AG08395 (cell line): Measurements from ENCODE around the gene ALDH16A1.
"Not testable (repeated sequence)": the region's sequence is repeated elsewhere in the genome, so short reads cannot be mapped to it uniquely, and the experiment has no call there.

ENCODE experiments used
- DNase-seq: peaks from one replicate; pipeline ENCODE4 v3.0.0; 2012; ENCODE audit warnings: mixed read lengths, low spot score

The ALDH16A1 gene

DNA sequence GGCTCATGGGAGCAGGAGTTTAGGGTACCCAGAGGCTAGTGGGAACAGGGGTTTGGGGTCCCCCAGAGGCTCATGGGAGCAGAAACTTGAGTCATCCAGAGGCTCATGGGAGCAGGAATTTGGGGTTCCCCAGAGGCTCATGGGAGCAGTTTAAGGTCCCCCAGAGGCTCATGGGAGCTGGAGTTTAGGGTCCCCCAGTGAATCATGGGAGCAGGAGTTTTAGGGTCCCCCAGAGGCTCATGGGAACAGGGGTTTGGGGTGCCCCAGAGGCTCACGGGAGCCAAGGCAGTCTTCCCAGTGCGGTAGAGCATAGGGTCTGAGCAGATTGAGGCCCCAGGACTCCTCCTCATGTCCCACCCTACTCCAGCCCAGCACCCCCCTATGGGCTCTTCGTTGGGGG, 12.3 kb downstream of the ALDH16A1 start:
- DNase-seq: no peak

DNA sequence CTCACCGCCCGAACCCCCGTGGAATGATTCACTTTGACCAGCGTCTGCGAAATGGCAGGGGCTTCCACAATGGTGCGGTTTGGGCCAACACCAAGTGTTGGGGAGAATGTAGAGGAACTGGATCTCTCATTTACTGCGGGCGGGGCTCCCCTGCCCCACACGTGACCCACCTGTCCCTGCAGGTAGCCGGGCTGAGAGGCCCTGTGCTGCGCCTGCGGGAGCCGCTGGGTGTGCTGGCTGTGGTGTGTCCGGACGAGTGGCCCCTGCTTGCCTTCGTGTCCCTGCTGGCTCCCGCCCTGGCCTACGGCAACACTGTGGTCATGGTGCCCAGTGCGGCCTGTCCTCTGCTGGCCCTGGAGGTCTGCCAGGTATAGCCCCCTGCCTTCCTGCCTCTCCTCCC, 15.2 kb downstream of the ALDH16A1 start:
- DNase-seq: no peak

DNA sequence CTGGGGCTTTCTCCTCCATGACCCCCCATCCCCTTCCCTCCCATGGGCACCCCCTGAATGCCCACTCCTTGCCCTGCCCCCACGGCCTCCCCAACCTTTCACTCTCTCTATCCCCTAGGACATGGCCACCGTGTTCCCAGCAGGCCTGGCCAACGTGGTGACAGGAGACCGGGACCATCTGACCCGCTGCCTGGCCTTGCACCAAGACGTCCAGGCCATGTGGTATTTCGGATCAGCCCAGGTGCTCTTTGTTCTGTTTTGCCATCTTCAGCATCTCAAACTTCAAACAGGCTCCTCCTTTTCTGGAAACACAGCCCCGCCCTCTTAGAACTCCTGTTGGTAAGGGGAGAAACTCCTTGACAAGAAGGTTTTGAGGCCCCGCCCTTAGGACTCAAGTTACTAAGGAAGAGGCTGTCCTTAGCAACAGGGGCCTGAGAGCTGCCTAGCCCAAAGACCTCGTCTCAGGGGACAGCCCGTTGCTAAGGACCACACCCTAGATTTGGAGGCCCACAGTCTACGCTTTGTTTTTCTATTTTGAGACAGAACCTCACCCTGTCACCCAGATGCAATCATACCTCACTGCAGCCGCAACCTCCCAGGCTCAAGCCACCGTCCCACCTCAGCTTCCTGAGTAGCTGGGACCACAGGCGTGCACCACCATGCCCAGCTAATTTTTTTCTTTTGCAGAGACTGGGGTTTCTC, 15.9 kb downstream of the ALDH16A1 start:
- peak; percentile 72 for DNase-seq

DNA sequence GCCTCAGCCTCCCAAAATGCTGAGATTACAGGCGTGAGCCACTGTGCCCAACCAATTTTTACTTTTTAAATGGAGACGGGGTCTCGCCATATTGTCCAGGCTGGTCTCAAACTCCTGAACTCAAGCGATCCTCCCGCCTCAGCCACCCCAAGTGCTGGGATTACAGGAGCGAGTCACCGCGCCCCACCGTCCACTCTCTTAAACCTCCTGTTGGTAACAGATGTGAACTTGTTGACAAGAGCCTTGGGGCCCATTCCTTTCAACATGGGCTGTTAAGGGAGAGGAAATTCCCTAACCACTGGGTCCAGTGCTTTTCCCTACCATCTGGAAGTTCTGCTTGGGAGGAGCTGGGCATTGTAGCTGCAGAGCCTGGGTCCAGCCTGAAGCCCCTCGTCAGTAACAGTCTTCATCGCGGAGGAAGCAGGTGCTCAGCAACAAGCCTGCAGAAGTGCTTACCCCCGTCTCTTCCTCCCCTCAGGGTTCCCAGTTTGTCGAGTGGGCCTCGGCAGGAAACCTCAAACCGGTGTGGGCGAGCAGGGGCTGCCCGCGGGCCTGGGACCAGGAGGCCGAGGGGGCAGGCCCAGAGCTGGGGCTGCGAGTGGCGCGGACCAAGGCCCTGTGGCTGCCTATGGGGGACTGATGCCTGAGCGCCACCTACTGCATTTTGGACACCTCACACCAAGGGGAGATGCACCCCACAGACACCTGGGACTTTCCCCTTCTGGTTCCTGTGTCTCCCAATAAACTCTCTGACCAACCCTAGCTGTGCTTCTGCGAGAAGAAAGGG, 17.0 kb downstream of the ALDH16A1 start:
- peak; percentile 22 for DNase-seq

DNA sequence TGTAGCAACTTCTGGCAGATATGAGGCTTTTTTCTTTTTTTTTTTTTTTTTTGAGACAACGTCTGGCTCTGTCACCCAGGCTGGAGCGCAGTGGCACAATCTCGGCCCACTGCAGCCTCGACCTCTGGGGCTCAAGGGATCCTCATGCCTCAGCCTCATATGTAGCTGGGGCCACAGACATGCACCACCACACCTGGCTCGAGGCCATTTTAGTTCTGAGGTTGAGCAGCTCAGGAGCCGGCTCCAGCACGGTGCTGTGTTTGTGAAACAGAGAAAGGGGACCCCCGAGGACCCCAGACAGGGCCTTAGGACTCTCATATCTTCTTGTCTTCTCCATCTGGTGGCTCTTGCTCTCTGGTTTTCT, 17.6 kb downstream of the ALDH16A1 start:
- no peak for DNase-seq

DNA sequence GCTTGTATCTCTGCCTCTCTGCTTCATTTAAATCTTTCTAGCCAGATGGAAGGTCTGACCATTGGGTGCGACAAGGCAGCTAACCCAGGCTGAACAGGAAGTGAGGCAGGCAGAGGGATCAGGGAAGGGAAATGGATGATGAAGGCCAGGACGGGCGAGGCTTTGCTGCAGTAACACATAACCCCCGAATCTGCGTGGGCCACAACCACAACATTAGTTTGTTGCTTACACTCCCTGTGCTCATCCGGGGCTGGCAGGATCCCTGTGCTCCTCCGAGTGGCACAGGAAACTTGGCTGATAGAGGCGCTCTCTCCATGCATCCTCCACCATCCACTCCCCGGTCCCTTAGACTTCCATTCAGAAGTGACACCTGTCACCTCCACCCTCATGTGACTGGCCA, 19.9 kb downstream of the ALDH16A1 start:
- DNase-seq: no peak

DNA sequence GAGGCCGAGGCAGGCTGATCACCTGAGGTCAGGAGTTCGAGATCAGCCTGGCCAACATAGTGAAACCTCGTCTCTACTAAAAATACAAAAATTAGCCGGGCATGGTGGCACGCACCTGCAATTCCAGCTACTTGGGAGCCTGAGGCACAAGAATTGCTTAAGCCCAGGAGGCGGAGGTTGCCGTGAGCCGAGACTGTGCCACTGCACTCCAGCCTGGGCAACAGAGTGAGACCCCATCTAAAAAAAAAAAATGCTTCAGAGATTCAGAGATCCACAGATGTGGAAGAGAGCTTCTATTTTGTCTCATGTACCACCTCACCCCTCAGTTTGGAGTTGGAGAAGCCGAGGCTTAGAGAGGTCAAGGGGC, 20.5 kb downstream of the ALDH16A1 start:
- DNase-seq: not testable (repeated sequence)

DNA sequence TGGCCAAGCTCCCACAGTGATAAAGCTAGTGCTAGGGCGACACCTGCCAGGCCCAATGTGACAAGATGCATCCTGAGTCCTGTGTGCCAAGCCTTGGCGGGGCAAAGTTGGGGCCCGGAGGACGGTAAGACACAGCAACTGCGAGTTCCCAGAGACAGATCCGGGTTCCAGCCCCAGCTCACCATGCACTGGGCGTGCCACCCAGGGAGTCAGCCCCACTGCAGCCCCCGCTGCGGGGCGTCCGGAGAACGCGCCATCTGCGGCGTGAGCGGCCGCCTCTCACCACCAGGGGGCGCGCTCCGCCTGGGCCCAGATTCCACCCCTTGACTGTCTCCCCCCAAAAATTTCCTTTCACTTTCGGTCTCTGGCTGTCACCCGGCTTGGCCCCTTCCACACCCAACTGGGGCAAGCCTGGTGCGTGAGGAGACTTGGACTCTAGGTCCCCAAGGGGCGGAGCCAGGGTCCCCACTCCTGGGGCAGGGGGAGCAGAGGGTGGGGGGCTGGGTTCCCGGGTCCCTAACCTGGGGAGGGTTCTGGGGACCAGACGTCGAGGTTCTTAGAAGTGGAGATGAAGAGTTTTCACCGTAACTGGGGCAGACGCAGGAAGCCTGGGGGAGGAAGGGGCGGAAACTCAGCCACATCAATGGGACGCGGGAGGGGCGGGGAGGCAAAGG, 21.0 kb downstream of the ALDH16A1 start, which contains the start of gene FLT3LG:
TSS of gene FLT3LG (plus strand) at position 348 of the 674 bp plus-strand sequence. CDS start 425 bp downstream, outside the sequence.
- peak; percentile 93 for DNase-seq

DNA sequence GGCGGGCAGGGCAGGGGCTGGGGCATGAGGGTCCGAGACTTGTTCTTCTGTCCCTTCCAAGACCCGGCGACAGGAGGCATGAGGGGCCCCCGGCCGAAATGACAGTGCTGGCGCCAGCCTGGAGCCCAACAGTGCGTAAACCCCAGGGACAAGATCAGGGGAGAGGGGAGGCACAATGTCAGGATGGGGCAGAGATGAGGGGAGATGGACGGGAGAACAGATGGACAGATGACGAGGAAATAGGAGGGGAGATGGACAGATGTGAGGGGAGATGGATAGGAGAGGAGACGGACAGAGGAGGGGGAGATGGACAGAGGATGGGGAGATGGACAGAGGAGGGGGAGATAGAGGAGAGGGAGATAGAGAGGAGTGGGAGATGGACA, 21.5 kb downstream of the ALDH16A1 start:
- DNase-seq: no peak

DNA sequence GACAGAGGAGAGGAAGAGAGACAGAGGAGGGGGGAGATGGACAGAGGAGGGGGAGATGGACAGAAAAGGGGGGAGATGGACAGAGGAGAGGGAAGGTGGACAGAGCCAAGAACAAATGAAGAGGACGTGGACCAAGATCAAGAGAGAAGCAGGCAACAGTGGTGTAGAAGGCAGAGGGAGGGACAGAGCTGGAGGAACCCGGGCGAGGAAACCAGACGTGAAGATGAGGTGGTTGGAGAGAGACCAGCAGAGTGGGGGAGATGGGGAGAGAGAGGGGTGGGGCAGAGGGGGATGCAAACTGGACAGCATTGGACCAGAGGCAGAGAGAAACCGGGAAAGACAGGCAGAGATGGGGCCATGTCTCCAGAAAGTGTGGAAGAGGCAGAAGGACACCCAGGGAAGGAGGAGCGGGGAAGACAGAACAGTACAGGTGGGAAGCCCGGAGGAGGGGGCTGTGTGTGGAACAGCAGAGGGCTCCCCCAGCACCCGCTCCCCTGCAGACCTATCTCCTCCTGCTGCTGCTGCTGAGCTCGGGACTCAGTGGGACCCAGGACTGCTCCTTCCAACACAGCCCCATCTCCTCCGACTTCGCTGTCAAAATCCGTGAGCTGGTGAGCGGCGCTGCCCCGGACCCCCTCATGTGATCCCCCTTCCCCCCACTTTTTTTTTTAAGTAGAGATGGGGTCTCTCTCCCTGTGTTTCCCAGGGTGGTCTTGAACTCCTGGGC, 22.3 kb downstream of the ALDH16A1 start:
- DNase-seq: peak; percentile 33

DNA sequence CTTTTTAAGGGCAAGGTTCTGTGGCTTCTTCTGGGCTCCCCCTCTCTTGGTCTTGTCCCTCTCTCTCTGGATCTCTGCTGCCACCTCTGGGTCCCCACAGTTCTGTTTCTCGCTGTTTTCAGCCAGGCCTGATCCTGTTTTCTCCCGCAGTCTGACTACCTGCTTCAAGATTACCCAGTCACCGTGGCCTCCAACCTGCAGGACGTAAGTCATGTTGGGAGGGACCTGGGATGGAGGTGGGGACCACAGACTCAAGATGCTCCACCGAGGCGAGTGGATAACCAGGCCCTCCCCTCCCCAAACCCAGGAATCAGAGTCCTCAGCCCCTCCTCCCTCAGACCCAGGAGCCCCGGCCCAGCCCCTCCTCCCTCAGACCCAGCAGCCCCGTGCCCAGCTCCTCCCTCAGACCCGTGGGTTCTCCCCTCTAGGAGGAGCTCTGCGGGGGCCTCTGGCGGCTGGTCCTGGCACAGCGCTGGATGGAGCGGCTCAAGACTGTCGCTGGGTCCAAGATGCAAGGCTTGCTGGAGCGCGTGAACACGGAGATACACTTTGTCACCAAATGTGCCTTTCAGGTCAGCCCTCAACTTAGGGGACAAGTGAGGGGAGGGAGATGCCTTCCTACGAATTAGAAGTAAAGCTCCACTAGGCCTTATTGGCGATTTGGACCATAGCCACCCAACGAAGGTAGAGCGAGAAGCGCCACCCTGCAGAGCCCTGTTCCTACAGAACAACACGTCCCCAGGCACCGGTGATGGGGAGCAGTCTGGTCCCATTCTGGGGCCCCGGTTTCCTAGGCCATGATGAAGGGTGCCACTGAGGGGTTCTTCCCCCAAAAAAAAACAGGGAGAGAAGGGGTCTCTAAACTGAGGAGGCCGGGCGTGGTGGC, 23.2 kb downstream of the ALDH16A1 start:
- DNase-seq: peak; percentile 60

DNA sequence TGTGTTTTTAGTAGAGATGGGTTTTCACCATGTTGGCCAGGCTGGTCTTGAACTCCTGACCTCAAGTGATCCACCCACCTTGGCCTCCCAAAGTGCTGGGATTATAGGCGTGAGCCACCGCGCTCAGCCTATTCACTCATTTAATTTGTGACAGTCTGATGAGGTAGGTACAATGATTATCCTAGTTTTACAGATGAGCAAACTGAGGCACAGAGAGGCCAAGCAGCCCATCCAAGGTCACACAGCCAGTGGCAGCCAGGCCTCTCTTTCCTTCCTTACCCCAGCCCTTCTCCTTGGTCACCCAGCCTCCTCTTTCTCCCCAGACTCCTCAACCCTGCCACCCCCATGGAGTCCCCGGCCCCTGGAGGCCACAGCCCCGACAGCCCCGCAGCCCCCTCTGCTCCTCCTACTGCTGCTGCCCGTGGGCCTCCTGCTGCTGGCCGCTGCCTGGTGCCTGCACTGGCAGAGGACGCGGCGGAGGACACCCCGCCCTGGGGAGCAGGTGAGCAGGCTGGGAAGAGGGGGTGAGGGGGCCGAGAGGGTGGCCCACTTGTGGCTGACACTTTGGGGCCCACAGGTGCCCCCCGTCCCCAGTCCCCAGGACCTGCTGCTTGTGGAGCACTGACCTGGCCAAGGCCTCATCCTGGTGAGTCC, 27.1 kb downstream of the ALDH16A1 start:
- no peak for DNase-seq

DNA sequence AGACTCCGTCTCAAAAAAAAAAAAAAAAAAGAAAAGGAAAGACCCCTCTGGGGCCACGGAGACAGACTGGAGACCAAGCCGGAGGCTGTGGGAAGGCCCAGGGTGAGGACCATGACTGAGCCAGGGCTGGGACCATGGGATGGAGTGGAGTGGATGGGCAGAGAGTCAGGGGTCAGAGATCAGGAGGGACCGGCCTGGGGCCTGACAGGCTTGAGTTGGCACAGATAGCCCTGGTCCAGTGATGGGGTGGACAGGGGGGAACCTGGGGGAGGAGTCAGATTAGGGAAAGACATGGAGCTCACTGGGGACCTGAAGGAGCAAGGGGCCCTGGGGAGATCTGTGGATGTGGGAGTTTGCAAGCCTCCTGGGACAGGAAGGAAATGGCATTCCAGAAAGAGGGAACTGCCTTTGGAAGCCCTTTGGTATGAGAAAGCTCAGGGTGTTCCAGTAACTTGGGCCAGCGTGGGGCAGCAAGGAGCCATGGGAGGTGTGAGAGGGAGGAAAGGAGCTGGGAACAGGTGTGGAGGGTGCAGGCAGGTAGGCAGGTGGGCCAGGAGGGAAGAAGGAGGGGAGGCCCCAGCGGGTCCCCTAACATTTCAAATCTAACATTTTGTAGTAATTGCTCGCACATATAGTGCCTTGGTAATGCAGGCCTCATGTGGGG, 28.1 kb downstream of the ALDH16A1 start:
- no peak for DNase-seq

DNA sequence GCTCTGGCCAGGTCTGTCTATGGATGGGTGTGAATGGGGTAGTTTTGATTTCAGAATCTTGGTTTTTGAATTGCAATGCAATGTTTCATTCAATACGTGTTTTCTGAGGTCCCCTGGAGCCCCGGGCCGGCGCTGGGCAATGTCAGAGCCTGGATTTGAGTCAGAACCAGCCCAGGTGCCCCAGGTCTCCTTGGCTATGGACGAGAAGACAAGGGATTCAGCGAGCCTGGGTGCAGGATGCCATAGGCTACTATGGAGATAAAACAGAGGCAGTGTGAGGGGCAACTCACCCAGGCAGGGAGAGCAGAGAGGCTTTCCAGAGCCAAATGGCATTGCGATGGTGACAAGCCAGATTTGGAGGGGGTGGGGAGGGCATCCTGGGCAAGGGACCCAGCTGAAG, 33.2 kb downstream of the ALDH16A1 start:
- no peak for DNase-seq

DNA sequence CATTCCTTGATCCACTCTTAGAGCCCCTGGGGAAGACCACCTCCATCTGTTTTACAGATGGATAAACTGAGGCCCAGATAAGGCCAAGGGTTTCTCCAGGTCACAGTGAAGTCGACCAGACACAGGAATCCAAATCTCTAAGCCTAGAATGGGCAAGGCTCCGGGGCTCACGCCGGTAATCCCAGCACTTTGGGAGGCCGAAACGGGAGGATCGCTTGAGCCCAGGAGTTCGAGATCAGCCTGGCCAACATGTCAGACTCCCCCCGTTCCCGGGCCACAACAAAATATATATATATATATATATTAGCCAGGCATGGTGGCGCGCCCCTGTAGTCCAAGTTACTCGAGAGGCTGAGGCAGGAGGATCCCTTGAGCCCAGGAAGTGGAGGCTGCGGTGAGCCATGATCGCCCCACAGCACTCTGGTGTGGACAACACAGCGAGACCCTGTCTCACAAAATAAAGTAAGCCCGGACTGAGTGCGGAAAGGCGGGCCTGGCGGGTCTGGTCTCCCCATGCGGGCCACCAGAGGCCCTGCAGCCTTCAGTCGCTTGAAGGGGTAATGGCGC, 33.8 kb downstream of the ALDH16A1 start:
- DNase-seq: no peak

DNA sequence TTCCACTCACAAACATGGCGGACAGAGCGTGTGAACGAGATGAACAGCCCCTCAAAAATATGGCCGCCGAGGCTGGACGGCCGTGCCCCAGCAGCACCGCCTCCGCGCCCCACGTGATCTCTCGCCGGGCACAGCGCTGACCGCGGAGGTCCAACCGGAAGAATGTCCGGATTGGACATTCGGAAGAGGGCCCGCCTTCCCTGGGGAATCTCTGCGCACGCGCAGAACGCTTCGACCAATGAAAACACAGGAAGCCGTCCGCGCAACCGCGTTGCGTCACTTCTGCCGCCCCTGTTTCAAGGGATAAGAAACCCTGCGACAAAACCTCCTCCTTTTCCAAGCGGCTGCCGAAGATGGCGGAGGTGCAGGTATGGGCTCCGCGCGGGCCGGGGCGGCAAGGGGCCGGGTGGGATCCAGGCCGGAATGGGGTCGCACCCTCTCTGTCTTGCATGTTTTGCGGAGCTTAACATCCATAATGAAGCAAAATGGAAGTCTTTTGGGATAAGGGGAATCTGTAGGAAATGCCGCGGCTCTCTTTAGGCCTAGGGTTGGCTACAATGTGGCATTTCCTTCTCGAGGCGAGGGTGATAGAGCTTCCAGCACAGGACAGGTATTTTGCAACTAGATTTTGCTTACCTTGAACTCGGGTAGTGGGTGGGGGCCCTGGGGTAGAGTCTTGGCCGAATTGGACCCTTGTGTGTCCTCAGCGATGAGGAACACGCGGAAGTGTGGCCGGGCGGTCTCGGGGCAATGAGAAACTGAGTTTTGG, 34.4 kb downstream of the ALDH16A1 start, which contains the start of gene RPL13A:
TSS of gene RPL13A (plus strand) at position 332 of the 769 bp plus-strand sequence. CDS start at position 354, 22 bp downstream.
- peak; percentile 99 for DNase-seq

DNA sequence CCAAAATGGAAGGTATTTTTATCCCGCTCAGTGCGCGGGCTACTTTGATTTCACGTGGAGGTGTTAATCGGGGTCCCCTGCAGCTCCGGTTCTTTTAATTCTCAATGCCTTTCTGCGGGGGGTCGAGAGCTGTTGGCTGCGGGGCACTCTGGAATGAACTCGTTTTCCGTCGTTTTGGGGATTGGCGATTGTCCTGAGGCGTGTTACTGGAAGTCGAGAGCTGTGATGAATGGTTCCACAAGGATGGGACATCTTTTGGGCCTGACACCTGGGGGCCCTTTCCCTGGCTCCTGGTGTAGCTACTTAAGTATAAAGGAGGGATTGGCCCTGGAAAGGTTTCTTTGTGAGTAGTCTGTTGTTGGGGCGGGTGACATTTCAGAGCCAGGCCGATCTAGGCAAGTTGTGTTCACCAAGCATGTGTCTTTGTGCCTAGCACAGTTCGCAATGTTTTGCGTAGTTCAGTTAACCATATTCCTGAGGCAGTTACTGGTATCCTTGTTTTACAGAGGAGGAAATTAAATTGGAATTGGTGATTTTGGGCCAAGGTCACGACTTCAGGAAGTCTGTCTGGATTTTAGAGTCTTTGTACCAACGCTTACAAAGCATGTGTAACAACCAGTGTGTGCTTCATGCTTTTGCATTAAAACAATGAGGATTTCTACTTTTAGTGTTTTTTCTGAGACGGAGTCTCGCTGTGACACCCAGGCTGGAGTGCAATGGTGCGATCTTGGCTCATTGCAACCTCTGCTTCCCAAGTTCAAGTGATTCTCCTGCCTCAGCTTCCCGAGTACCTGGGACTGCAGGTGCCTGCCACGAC, 35.2 kb downstream of the ALDH16A1 start:
- DNase-seq: no peak
